Limb (tissue), 2 donors: Measurements from ENCODE around the gene PPP1R37.

ENCODE experiments used
- DNase-seq, 2 donors: peaks; one replicate each; pipeline ENCODE4 v3.0.0-alpha.2; 2016; ENCODE audit errors: extremely low spot score in 2 of 2

PPP1R37 gene

DNA sequence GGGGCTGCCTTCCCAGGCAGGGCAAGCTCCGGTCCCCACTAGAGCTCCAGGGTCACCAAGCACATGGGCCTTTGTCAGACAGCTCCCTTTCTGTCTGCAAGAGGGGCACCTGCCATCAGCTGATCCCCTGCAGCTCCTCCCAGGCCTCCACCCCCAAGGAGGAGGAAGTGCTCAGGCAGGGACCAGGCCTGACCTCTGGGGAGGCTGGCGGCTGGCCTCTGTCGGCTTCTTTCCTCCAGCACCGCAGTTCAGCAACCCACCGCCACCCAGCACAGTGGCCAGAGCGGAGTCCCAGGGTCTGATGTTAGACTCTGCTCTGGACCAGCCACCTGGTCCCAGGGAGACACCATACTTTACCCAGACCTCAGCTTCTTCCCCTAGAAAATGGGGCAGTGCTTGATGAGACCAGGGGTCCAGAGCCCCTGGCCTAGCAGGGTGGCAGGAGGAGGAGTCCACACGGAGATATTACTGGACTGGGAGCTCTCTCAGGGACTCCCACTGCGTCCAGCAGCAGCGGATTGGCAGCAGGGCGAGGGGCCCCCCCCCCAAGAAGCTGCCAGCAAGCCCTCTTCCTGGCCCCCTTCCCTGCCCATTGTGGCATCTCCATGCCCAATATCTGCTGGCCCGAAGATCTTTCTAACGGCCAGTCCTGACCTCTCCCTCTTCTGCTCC lies 43.7 kb downstream of the PPP1R37 start:
- no peak for DNase-seq

DNA sequence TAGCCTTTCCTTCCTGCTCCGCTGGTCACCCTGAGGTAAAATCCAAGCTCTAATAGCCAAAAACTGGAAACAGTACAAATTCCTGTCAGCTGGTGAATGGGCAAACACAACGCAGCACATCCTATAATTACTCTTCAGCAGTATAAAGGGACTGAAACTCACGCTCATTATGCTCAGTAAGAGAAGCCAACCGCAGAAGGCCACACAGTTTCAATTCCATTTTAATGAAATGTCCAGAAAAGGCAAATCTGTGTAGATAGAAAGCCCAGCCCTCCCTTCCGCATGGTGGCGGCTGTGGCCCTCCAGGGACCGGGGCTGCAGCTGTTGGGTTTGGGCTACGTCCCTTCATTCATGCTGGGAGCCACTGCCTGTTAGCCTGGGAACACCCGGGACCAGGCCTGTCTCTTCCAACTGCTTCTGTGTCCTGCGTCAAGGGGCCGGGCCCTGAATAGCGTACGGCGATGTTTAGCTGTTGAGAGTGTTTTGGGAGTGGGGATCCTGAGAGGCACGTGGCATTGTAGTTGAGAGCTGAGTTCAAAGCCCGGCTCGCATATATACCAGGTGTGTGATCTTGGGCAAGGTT lies 44.3 kb downstream of the PPP1R37 start:
- DNase-seq = peak in 1 of 2 donors; percentile 33

DNA sequence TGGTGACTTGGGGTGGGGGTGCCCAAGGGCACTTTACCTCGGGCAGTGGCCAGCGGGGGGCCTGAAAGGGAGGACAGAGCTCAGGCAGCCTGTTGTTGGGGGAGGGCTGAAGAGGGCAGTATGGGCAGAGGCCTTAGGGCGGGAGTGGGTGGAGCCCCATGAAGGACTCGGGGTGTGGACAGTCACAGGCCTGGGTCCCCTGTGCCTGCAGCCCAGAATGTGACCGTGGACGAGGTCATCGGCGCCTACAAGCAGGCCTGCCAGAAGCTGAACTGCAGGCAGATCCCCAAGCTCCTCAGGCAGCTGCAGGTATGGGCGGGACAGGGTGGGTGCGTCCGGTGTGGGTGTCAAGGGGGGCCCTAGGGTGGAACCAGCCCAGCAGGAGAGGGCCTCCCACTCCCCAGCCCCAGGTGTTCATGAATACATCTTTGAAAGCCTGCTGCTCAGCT lies 45.3 kb downstream of the PPP1R37 start:
- DNase-seq = no peak

- no peak for DNase-seq
Observed at GRCh38 chr19:45139286-45140143, 46.5 kb downstream of the PPP1R37 start.

GRCh38 chr19:45140144-45140503 lies 47.1 kb downstream of the PPP1R37 start:
- no peak for DNase-seq

DNA sequence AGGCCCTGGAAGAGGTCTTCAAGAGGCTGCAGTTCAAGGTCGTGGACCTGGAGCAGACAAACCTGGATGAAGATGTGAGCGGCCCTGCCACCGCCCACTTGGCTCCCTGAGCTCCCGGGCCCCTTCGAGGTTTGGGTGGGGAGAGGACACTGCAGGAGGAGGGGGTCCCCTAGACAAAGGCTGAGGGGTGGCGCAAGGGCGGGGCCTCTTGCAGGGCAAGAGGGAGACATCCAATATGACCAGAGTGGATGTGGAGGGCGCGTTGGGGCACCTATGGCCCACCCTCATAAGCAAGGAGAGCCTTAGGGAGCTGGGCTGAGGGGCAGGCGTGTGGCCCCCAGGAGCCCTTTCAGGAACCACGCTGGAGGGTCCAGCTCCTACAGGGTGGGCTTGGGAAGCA lies 47.6 kb downstream of the PPP1R37 start:
- DNase-seq = no peak

GRCh38 chr19:45141203-45141900 lies 48.4 kb downstream of the PPP1R37 start:
- no peak for DNase-seq

- DNase-seq = no peak
Observed at GRCh38 chr19:45142016-45142725, 49.2 kb downstream of the PPP1R37 start.

GRCh38 chr19:45142726-45143110 lies 49.7 kb downstream of the PPP1R37 start:
- no peak for DNase-seq

GRCh38 chr19:45144431-45145269 lies 51.7 kb downstream of the PPP1R37 start:
- no peak for DNase-seq

DNA sequence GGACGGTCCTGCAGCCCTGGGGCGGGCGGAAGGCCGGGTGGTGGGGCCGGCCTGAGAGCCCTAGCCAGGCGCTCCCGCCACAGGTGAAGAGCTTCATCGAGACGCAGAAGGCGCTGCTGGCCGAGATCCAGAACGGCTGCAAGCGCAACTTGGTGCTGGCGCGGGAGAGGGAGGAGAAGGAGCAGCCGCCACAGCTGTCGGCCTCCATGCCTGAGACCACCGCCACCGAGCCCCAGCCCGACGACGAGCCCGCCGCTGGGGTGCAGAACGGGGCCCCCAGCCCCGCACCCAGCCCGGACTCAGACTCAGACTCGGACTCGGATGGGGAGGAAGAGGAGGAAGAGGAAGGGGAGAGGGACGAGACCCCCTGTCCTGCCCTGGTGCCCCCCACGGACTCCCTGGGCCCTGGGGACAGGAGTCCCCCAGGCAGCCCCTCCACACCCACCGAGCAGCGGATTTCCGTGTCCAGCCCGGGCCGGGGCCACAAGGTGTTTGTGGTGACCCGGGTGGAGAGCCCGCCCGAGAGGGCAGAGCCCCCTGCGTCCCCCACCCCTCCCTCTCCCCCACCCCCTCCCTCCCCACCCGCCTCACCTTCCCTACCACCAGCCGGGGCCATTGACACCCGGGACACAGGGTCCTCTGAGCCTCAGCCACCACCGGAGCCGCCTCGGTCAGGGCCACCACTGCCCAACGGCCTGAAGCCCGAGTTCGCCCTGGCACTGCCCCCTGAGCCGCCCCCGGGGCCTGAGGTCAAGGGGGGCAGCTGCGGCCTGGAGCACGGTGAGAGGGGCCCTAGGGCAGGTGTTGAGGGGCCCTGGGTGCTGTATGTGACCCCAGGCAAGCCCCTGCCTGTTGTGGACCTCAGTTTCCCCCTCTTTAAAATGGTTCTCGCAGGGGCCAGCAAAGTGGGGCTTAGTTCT lies 52.6 kb downstream of the PPP1R37 start:
- no peak for DNase-seq

DNA sequence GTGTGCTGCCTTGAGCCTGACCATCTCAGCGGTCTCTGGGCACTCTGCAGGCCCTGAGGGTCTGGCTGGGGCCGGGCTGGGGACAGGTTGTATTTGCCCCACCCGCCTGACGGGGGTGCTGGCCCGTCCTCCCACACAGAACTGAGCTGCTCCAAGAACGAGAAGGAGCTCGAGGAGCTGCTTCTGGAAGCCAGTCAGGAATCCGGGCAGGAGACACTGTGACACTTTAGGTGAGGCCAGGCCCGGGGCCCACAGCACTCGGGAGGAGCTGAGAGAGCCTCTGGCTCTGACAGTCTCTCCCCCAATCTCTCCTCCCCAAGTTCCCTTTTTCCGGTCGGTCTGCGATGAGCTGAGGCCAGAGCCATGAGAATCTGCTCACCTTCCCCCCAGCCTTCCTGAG lies 53.3 kb downstream of the PPP1R37 start:
- no peak for DNase-seq

GRCh38 chr19:45146741-45147205 lies 53.8 kb downstream of the PPP1R37 start:
- DNase-seq = no peak

GRCh38 chr19:45147835-45148676 lies 55.1 kb downstream of the PPP1R37 start:
- DNase-seq = no peak

DNA sequence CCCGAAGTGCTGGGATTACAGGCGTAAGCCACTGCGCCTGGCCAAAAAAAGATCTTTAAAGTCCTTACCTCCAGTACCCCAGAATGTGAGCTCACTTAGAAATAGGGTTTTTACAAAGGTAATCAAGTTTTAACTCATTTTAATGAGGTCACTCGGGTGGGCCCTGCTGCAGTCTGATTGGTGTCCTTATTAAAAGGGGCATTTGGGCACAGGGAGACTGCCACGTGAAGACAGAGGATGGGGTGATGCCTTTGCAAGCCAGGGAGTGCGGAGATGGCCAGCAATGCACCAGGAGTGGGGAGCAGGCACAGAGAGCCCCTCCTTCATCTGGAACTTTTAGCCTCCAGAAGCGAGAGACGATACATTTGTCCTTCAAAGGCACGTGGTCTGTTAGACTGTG lies 56.1 kb downstream of the PPP1R37 start:
- DNase-seq = no peak

GRCh38 chr19:45150180-45150579 lies 57.2 kb downstream of the PPP1R37 start:
- DNase-seq = no peak

GRCh38 chr19:45150751-45151281 lies 57.8 kb downstream of the PPP1R37 start:
- DNase-seq = no peak

- no peak for DNase-seq
Observed at GRCh38 chr19:45151320-45151719, 58.3 kb downstream of the PPP1R37 start.
